IMR-90 (cell line): ENCODE results near the gene ELMO1. TPM values are rescaled to one million over a fixed set of nuclear protein-coding genes. Genes with fewer than 3 reads are reported as not detected.

Source experiments
- ATAC-seq: fragments of 200-7000 bp; cut with Tn5 transposase; 2 replicates; pipeline ENCODE4 v1.9.1; 2020; ENCODE audit warnings: low read depth, mild to moderate bottlenecking, moderate library complexity
- BruUV-seq: library from RNA; stranded (reverse); fragments of 400-500 nt; replicated peaks from 2 replicates; lab custom pipeline; 2021; lab: Mats Ljungman, UMichigan
- CTCF ChIA-PET: fragments of 300-600 bp; formaldehyde crosslinking; extraction: SDS; loops from one replicate; lab custom pipeline; 2021; ENCODE audit warnings: antibody characterized with exemption; lab: Yijun Ruan, JAX
- POLR2A ChIA-PET: fragments of 300-600 bp; sonication (Branson Sonifier 250); formaldehyde crosslinking; loops from one replicate; lab custom pipeline; 2022; ENCODE audit warnings: antibody characterized with exemption; ENCODE audit not compliant: unreplicated experiment; lab: Charles Lee
- DNase-seq: peaks from one replicate; pipeline ENCODE4 v3.0.0; 2013
- H2AFZ ChIP-seq: replicated peaks from 2 replicates; pipeline ENCODE3; 2013; ENCODE audit warnings: low read length, mild to moderate bottlenecking; ENCODE audit not compliant: poor library complexity
- H2AK5ac ChIP-seq: 2 replicates; pipeline ENCODE4 v1.6.1; 2013; ENCODE audit warnings: low read depth, low read length, inconsistent platforms
- H2AK9ac ChIP-seq: replicated peaks from 2 replicates; pipeline ENCODE3; 2013; ENCODE audit warnings: mild to moderate bottlenecking, low read depth, low read length, moderate library complexity; ENCODE audit not compliant: poor library complexity
- H2BK120ac ChIP-seq: 2 replicates; pipeline ENCODE4 v1.6.1; 2013; ENCODE audit warnings: low read depth, low read length, inconsistent platforms
- H2BK15ac ChIP-seq: 3 replicates; pipeline ENCODE4 v1.6.1; 2013; ENCODE audit warnings: low read depth, low read length, inconsistent platforms
- H2BK20ac ChIP-seq: 2 replicates; pipeline ENCODE4 v1.6.1; 2013; ENCODE audit warnings: low read depth, mild to moderate bottlenecking, inconsistent platforms, low read length, moderate library complexity
- H2BK5ac ChIP-seq: 2 replicates; pipeline ENCODE4 v1.6.1; 2013; ENCODE audit warnings: mild to moderate bottlenecking, low read depth, low read length, inconsistent platforms; ENCODE audit not compliant: poor library complexity, severe bottlenecking
- H3K14ac ChIP-seq: replicated peaks from 2 replicates; pipeline ENCODE4 v1.6.1; 2013; ENCODE audit warnings: low read depth, low read length, inconsistent platforms
- H3K18ac ChIP-seq: 2 replicates; pipeline ENCODE4 v1.6.1; 2013; ENCODE audit warnings: low read depth, low read length, control low read depth
- H3K23ac ChIP-seq: 2 replicates; pipeline ENCODE4 v1.6.1; 2013; ENCODE audit warnings: low read depth, low read length, inconsistent platforms
- H3K27ac ChIP-seq: 2 replicates; pipeline ENCODE4 v1.5.1; 2013; ENCODE audit warnings: mild to moderate bottlenecking, control low read depth, low read length; ENCODE audit not compliant: insufficient read depth
- H3K27me3 ChIP-seq: 2 replicates; pipeline ENCODE4 v1.6.1; 2013; ENCODE audit warnings: low read length; ENCODE audit not compliant: control insufficient read depth, insufficient read depth
- H3K36me3 ChIP-seq: 2 replicates; pipeline ENCODE4 v1.6.1; 2013; ENCODE audit warnings: low read length, mixed read lengths; ENCODE audit not compliant: control insufficient read depth, insufficient read depth
- H3K4ac ChIP-seq: 2 replicates; pipeline ENCODE4 v1.6.1; 2013; ENCODE audit warnings: low read depth, low read length, inconsistent platforms
- H3K4me1 ChIP-seq: 2 replicates; pipeline ENCODE4 v1.6.1; 2013; ENCODE audit warnings: low read length, mixed read lengths; ENCODE audit not compliant: control insufficient read depth, insufficient read depth
- H3K4me2 ChIP-seq: 2 replicates; pipeline ENCODE4 v1.6.1; 2013; ENCODE audit warnings: low read depth, mild to moderate bottlenecking, control low read depth, low read length, moderate library complexity
- H3K4me3 ChIP-seq: 2 replicates; pipeline ENCODE4 v1.5.1; 2013; ENCODE audit warnings: low read depth, mild to moderate bottlenecking, control low read depth, low read length, moderate library complexity; ENCODE audit not compliant: insufficient read depth
- H3K56ac ChIP-seq: 2 replicates; pipeline ENCODE4 v1.6.1; 2013; ENCODE audit warnings: low read length, inconsistent platforms; ENCODE audit not compliant: insufficient read depth; ENCODE audit errors: extremely low read depth
- H3K79me1 ChIP-seq, 2 experiments: 2 replicates each; pipeline ENCODE4 v1.6.1; 2013; ENCODE audit warnings: low read length in 2 of 2, inconsistent platforms in 1 of 2, low read depth in 1 of 2
- H3K9ac ChIP-seq: 2 replicates; pipeline ENCODE4 v1.6.1; 2013; ENCODE audit warnings: low read depth, low read length, control low read depth
- H3K9me1 ChIP-seq: 2 replicates; pipeline ENCODE4 v1.6.1; 2013; ENCODE audit warnings: low read length, inconsistent platforms; ENCODE audit not compliant: insufficient read depth
- H3K9me3 ChIP-seq: 2 replicates; pipeline ENCODE4 v1.6.1; 2013; ENCODE audit warnings: low read length; ENCODE audit not compliant: control insufficient read depth, insufficient read depth
- H4K20me1 ChIP-seq: 2 replicates; pipeline ENCODE4 v1.6.1; 2013; ENCODE audit warnings: low read length, inconsistent platforms; ENCODE audit not compliant: insufficient read depth
- H4K5ac ChIP-seq: 2 replicates; pipeline ENCODE4 v1.6.1; 2013; ENCODE audit warnings: mild to moderate bottlenecking, low read depth, low read length, control low read depth
- H4K8ac ChIP-seq, 2 experiments: 2 replicates each; pipeline ENCODE4 v1.6.1; 2013; ENCODE audit warnings: low read depth in 2 of 2, low read length in 2 of 2, control low read depth in 1 of 2, inconsistent platforms in 1 of 2
- H4K91ac ChIP-seq: 2 replicates; pipeline ENCODE4 v1.6.1; 2013; ENCODE audit warnings: low read depth, low read length, inconsistent platforms; ENCODE audit not compliant: insufficient read depth
- BHLHE40 ChIP-seq: fragments of 150-350 bp; IDR thresholded peaks from 2 replicates; pipeline ENCODE4 v1.6.1; 2016; ENCODE audit warnings: mild to moderate bottlenecking, low read depth, low read length
- CEBPB ChIP-seq: IDR thresholded peaks from 2 replicates; pipeline ENCODE4 v1.6.1; 2012; ENCODE audit warnings: low read depth, low read length, improper control_type of control experiment
- CHD1 ChIP-seq: IDR thresholded peaks from 2 replicates; pipeline ENCODE4 v1.6.1; 2012; ENCODE audit warnings: low read depth, low read length, improper control_type of control experiment
- CTCF ChIP-seq: conservative IDR thresholded peaks from 2 replicates; pipeline ENCODE4 v1.5.1; 2012; ENCODE audit warnings: mild to moderate bottlenecking, low read depth, low read length, improper control_type of control experiment
- FOS ChIP-seq: fragments of 150-350 bp; IDR thresholded peaks from 2 replicates; pipeline ENCODE4 v1.6.1; 2016; ENCODE audit warnings: low read depth, low read length
- MAFK ChIP-seq: IDR thresholded peaks from 2 replicates; pipeline ENCODE4 v1.6.1; 2012; ENCODE audit warnings: low read depth, low read length, improper control_type of control experiment
- MAZ ChIP-seq: IDR thresholded peaks from 2 replicates; pipeline ENCODE4 v1.6.1; 2012; ENCODE audit warnings: low read depth, mild to moderate bottlenecking, low read length, improper control_type of control experiment, moderate library complexity, borderline replicate concordance
- MXI1 ChIP-seq: IDR thresholded peaks from 2 replicates; pipeline ENCODE4 v1.6.1; 2012; ENCODE audit warnings: low read depth, mild to moderate bottlenecking, low read length, moderate library complexity, borderline replicate concordance
- NFE2L2 ChIP-seq: fragments of 150-350 bp; IDR thresholded peaks from 2 replicates; pipeline ENCODE4 v1.6.1; 2016; ENCODE audit warnings: low read depth, mild to moderate bottlenecking, low read length
- POLR2A ChIP-seq: IDR thresholded peaks from 2 replicates; pipeline ENCODE4 v1.6.1; 2012; ENCODE audit warnings: mild to moderate bottlenecking, low read depth, low read length
- RAD21 ChIP-seq: IDR thresholded peaks from 2 replicates; pipeline ENCODE4 v1.6.1; 2012; ENCODE audit warnings: low read length, improper control_type of control experiment
- RCOR1 ChIP-seq: IDR thresholded peaks from 2 replicates; pipeline ENCODE4 v1.6.1; 2012; ENCODE audit warnings: mild to moderate bottlenecking, low read length, improper control_type of control experiment; ENCODE audit not compliant: insufficient replicate concordance
- RFX5 ChIP-seq: IDR thresholded peaks from 2 replicates; pipeline ENCODE4 v1.8.0; 2012; ENCODE audit warnings: low read depth, mild to moderate bottlenecking, low read length, moderate library complexity
- SMC3 ChIP-seq: fragments of 150-350 bp; IDR thresholded peaks from 2 replicates; pipeline ENCODE4 v1.6.1; 2016; ENCODE audit warnings: low read depth, mild to moderate bottlenecking, antibody characterized with exemption, low read length, moderate library complexity
- USF2 ChIP-seq: fragments of 150-350 bp; IDR thresholded peaks from 2 replicates; pipeline ENCODE4 v1.6.1; 2017; ENCODE audit warnings: mild to moderate bottlenecking, antibody characterized with exemption, low read length, low read depth
- WGBS, 2 experiments: methylation state at CpG; one replicate each; pipeline versions ENCODE4 v1.1.5 to v1.1.7; 2013; ENCODE audit warnings: missing lambda C conversion rate in 2 of 2; ENCODE audit not compliant: insufficient read length in 1 of 2; ENCODE audit errors: extremely low coverage in 2 of 2; 5-methylcytosine and 5-hydroxymethylcytosine counted together
- dilution Hi-C: fragments of 300-500 bp; cut with HindIII; formaldehyde crosslinking; loops from one replicate; pipeline ENCODE4 v1.14.3; 2018; ENCODE audit warnings: low sequenced_read_pairs; ENCODE audit not compliant: unreplicated experiment
- in situ Hi-C: fragments of 300-500 bp; cut with MboI; formaldehyde crosslinking; loops from 3 replicates; pipeline ENCODE4 v1.14.3; 2019; ENCODE audit warnings: low sequenced_read_pairs, inconsistent platforms, mixed read lengths
- intact Hi-C: fragments of 100-400 bp; cut with micrococcal nuclease; formaldehyde crosslinking; loops from 2 replicates; pipeline ENCODE4 v1.10.0; 2022
- polyA plus RNA-seq, 3 experiments: library from polyadenylated mRNA; depleted of rRNA; stranded (reverse); fragments of >200 nt; gene quantifications; 2 replicates each; pipeline ENCODE4 v1.2.3, GENCODE V29; 2012; ENCODE audit warnings: low replicate concordance in 1 of 3
- total RNA-seq: library from RNA; depleted of rRNA; stranded (reverse); fragments of >200 nt; gene quantifications from 2 replicates; pipeline ENCODE4 v1.2.3, GENCODE V29; 2012
- TF ChIP-seq, protein P1 (sequence below): fragments of 150-350 bp; IDR thresholded peaks from 2 replicates; pipeline ENCODE4 v1.6.1; 2016; ENCODE audit warnings: low read depth, mild to moderate bottlenecking, low read length, moderate library complexity, borderline replicate concordance

Gene ELMO1
- total and polyA plus RNA-seq, 2 of the 4 experiments (the other 2 are of a cell fraction) = 0.03 TPM; not detected in 1

DNA sequence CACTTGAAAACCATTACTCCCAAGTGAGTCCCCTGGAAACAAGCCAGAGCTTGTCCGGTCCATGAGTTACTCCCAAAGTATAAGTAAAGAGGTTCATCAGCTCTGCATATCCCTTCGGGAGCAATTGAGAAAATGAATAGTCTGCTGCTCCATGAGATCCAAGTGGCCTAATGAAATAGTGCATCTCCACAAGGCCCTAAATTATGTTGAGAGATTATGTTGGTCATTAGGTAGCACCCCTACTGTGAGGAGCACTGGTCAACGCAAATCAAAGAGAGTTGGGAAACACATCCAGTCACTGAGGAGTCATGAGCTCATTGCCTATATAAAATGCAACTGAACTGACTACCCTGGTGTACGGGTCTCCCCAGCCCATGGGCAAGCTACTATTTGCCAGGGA is 518.9 kb downstream of the ELMO1 start:
- Histone ChIP-seq H3K14ac (no peak overlapping the region), H3K4me3 (no peak overlapping the region), H2BK120ac (no peak overlapping the region), H4K5ac (no peak overlapping the region), H3K9ac (no peak overlapping the region), H3K9me1 (no peaks in the 10 kb centered on the region), H3K27me3 (no peaks in the 10 kb centered on the region), H3K79me1 (no peaks in the 10 kb centered on the region), H2BK5ac (no peak overlapping the region), H3K4me2 (no peak overlapping the region), H4K20me1 (no peaks in the 10 kb centered on the region), H2BK20ac (no peak overlapping the region), H2BK15ac (no peak overlapping the region), H3K4me1 (no peaks in the 10 kb centered on the region), H4K8ac (no peak overlapping the region), H3K18ac (no peak overlapping the region), H2AFZ (no peak overlapping the region), H3K4ac (no peak overlapping the region), H3K9me3 (no peaks in the 10 kb centered on the region), H3K23ac (no peak overlapping the region), H3K27ac (no peak overlapping the region), H2AK9ac (no peak overlapping the region), H2AK5ac (no peak overlapping the region), H3K36me3 (no peaks in the 10 kb centered on the region), H4K91ac (no peak overlapping the region), H3K56ac (no peak overlapping the region)
- TF ChIP-seq SMC3 = no peak
- TF ChIP-seq CHD1 = no peak
- TF ChIP-seq BHLHE40 = no peak
- no peak for TF ChIP-seq USF2
- no peak for TF ChIP-seq CTCF
- no peak for TF ChIP-seq RCOR1
- TF ChIP-seq MAFK = no peak
- no peak for TF ChIP-seq NFE2L2
- no peak for TF ChIP-seq MAZ
- TF ChIP-seq, protein P1, sequence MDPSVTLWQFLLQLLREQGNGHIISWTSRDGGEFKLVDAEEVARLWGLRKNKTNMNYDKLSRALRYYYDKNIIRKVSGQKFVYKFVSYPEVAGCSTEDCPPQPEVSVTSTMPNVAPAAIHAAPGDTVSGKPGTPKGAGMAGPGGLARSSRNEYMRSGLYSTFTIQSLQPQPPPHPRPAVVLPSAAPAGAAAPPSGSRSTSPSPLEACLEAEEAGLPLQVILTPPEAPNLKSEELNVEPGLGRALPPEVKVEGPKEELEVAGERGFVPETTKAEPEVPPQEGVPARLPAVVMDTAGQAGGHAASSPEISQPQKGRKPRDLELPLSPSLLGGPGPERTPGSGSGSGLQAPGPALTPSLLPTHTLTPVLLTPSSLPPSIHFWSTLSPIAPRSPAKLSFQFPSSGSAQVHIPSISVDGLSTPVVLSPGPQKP = no peak
- no peak for TF ChIP-seq POLR2A
- no peak for TF ChIP-seq RFX5
- no peak for TF ChIP-seq CEBPB
- TF ChIP-seq RAD21 = no peak
- TF ChIP-seq FOS = no peak
- no peak for TF ChIP-seq MXI1
- CTCF ChIA-PET = no interaction called here
- no peak for DNase-seq
- no CpG with 5 or more reads among the region's 4 CpGs for WGBS, 2 experiments
- in situ Hi-C loops = no loop called here
- POLR2A ChIA-PET = no interaction called here
- no peak for ATAC-seq
- intact Hi-C loops = no loop called here
- dilution Hi-C loops = no loop called here
- no TSS peak for BruUV-seq
